Stimulated activated CD4-positive, alpha-beta T cell treated with anti-CD3 and anti-CD28 coated beads, Interleukin-4, amount 100 ng/mL, for 1 hour (primary cell): ENCODE measurements around the gene DEAF1.
"Not testable (repeated sequence)": the region's sequence is repeated elsewhere in the genome, so short reads cannot be mapped to it uniquely, and the experiment has no call there.

Experiments
- DNase-seq: peaks from one replicate; pipeline ENCODE4 v3.0.0-alpha.2; 2020

Gene DEAF1

DNA sequence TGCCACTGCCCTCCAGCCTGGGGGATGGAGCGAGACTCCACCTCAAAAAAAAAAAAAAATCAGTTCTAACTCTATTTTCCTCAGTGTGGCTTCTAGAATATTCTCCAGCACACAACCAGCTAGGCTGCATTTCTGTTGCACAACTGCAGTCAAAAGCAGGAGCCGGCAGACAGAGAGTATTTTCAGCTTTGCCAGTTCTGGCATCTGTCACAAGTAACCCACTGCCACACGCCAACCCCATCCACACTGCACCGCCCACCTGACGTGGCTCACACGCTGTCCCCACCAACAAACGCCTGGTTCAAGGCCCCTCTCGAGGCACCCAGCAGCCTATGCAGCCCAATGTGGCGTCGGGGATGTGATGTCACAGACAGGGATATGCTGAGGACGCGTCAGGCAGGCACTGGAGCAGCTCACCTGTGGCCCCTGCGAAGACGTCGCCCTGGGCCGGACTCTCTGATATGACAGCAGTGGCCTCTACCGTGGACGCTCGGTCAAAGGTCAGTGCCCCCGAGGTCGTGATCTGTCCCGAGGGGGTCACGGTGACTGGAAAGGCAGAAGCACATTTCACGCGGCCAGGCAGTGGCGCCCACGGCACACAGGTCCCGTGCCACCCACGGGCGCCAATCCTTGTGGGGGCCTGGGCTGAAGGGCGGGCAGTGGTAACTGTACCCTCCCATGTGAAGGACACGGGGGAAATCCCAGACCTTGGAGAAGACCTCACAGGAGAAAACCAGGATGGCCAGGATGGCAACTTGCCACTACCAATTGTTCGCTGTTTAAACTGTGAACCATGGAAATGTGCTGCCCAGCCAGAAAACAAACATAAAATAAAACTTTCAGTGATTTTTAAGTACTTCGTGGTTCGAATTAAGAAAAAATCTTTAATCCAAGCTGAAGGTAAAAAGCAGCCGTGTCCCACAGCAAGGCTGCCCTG lies 15.5 kb downstream of the DEAF1 start:
- no peak for DNase-seq

DNA sequence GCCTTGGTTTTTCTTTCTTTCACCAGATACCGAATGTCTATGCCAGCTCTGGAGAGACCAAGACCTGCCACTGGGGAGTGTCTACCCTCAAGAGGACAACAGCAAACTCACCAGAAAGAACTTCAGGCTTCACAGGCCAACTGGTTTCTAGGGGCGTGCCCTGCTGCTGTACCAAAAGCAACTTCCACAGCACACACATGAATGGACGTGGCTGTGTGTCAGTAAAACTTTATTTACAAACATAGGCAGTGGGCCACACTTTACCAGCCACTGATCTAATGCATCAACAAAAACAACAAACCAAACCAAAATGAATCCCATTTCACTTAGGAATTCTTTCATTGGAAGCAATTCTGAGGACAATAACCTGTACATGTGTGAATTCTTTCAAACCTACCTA lies 16.7 kb downstream of the DEAF1 start:
- no peak for DNase-seq

DNA sequence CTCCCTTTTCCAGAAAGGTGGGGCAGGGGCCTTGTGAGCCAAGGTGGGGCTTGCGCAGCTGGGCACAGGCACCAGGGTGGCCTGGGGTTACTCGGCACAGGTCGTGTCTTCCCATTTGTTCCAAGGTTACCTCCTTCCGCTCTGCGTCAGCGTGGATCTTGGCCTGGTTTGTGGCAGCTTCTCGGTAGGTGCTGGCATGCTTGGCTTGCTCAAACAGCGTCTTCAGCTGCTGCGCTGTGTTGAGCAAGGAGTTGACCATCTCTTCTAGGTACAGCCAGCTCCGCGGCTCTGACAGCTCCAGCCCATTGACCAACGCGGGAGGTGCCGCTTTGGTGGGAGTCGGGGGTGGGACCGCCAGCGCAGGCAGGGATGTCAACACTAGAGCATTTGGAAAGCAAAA lies 20.6 kb downstream of the DEAF1 start:
- DNase-seq = no peak

DNA sequence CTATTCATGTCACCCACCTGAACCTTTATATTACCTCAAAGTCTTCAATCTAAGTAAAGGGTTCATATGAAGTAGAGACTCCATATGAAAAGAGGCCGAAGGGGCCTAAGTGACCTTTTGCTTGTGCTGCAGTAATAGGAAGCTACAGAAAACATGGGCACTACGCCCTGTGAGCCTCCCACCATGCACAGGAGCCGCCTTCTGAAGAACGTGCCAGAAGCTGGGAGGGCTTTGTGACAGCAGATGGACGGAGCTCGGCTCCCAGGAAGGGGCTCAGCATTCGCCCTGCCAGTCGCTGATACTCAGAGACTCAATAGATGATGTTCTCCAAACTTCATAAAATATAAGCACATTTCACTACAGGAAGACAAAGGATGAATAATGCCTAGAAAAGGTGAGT lies 21.2 kb downstream of the DEAF1 start:
- no peak for DNase-seq

DNA sequence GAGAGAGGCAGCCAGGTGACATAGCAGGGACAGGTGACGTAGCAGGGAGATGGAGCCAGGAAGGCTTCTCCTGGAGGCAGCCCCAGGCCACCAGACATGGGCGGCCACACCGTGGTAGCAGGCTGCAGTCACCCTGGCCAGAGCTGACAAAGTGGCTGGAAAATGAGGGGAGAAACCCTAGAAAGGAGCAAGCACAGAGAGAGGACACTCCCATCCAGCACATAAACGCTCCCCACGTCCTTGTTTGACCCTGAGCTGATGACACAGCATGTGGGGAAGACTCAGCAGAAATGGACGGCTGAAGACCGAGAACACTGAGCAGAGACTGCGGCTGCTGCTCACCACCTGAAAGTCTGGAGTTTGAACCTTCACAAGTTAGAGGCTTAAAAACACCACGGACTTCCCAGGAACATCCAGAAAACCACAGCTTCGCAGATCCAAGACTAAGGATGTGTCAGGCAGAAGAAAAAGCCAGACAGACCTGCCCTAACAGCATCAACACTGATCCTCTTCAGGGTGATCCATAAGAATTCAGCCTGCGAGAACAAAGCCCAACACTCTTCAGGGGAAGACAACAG lies 29.2 kb downstream of the DEAF1 start:
- no peak for DNase-seq

DNA sequence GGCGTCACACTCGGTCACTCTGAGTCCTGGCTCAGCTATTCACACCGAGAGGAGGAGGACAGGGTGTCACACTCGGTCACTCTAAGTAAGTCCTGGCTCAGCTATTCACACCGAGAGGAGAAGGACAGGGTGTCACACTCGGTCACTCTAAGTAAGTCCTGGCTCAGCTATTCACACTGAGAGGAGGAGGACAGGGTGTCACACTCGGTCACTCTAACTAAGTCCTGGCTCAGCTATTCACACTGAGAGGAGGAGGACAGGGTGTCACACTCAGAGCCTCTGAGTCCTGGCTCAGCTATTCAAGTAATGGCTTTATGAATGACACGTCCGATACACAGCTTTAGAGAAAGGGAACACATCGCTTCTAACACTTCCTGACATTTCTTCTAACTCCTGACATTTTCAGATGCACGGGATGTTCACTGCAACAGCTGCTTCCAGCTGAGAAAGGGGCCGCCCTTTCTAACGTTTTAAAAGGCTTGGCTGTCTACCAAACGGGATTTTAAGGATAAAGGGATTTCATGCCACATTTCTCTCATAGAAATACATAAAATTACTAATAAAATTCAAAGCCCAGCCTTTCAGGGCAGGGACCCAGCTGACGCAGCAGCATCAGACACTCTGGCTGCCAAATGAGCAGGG lies 29.8 kb downstream of the DEAF1 start:
- no peak for DNase-seq

DNA sequence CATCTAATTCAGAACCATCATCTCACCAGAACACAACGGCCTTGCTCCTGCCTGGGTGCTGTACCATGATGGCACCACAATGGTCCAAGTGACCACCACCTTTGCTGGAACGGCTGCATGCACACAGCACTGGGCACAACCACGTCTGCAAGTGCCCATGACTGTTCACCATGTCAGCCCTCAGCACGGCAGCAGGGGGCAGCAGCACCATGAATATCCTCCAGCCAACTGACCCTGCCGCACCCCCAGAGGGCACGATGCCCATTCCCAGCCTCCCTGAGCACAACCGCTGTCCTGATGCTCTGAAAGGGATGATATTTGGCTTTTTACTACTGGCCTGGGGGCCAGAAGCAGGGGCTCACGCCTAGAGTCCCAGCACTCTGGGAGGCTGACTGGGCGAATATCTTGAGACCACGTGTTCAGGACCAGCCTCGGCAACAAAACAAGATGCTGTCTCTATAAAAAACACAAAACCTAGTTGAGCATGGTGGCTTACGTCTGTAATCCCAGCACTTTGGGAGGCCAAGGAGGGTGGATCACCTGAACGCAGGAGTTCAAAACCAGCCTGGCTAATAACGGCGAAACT lies 32.2 kb downstream of the DEAF1 start:
- peak; percentile 36 for DNase-seq

DNA sequence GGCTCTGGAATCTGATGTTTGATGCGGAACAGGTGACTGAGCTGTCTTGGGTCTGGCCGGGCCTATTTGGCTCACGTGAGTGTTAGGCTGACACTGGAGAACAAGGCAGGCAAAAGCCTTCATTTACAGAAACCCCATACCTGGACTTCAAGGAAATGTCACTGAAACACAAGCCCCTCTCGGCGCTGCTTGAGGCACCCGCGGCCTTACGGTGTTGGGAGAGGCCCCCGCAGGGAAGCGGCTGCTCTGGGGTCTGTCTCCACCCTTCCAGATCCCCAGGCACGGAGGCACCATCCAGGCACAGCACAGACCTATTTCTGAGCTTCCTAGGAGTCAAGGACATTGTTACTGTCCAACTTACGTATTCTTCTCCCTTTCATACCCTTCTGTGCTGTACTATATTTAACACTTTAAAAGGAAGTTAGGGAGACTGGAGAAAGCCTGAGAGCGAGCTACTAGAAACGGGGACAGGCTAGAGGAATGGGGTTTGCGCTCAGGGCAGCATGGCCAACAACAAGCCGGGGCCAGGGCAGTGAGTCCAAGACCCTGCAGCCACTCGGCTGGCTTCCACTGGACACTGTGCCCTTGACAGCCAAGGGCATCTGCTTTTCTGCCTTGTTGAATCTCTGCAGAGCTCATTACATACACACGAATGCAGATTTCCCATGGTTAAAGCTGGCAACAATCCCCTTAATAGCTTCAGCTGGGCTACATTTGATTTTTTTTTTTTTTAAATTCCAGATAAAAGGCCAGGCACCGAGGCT lies 34.2 kb downstream of the DEAF1 start:
- DNase-seq = no peak

DNA sequence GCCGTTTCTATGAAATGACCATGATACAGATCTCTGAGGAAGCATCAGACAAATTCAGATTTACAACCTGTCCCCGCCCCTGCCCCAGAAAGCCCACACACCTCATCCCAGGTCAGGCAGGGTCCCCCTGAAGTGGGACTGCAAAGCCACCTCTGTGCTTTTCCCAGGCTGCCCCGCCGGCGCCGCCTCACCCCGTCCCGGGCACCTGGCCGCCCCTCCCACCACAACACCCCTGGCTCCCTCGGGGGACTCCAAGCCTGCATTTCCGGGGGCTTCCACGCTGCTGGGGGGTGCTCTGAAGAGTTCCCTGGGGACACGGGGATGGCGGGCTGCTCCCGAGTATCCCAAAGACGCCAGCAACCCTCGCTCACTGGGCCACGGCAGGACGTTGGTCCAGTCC lies 34.7 kb downstream of the DEAF1 start:
- no peak for DNase-seq

DNA sequence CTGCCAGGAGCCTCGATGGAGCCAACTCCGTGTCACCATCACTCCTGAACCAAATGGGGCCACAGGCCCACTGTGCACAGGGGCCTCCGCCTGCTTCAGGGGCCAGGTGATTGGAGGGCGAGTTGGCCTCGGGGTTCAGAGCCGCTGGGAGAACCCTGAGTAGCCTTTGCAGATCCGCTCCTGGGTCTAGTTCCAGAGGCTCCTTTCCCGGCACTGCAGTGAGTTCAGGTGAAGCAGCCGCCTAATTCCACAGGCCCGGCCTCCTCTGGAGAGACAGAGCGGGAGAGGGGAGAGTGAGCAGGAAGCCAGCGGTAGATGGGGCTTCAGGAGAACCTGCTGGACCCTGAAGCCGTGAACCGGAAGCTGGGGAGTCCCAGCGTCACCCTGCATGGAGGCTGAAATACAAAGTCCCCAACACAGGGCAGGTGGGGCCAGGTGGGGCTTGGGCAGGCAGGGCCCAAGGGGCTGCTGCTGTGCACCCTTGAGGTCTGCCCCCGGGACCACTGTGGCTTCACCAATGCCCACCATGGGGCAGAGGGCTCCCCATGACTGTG lies 35.4 kb downstream of the DEAF1 start:
- no peak for DNase-seq

DNA sequence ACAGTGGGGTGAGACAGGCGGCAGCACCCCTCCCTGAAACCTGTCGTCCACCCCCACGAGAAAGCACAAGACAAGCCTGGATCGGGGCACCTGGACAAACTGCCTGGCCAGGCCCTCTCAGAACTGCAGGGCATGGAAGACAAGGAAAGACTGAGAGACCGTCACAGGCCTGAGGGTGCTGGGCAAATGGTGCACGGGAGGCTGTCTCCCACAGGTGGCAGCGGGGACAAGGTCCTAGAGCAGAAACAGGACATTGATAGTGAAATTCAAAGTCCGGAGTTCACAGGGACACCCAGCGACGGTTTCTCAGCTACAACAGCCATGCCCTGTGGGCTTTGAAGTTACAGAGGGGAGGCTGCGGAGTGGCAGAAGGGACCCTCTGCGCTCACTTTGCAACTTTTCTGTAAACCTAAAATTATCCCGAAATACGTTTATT lies 37.3 kb downstream of the DEAF1 start:
- DNase-seq = no peak

DNA sequence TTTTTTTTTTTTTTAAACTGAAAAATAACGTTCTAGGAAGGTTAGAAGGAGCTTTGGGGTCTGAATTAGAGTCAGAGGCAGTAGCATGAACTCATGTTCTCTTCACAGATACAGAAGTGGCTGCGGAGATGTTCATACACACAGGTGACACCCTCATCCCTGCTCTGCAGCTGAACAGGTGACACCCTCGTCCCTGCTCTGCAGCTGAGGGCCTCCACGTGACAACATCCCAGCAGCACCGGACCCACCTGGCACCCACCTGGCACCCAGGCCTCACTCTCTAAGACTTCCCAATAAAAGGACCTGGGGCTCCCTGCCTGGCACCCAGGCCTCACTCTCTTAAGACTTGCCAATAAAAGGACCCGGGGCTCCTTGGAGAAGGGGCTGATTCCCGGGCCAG lies 38.2 kb downstream of the DEAF1 start:
- no peak for DNase-seq

DNA sequence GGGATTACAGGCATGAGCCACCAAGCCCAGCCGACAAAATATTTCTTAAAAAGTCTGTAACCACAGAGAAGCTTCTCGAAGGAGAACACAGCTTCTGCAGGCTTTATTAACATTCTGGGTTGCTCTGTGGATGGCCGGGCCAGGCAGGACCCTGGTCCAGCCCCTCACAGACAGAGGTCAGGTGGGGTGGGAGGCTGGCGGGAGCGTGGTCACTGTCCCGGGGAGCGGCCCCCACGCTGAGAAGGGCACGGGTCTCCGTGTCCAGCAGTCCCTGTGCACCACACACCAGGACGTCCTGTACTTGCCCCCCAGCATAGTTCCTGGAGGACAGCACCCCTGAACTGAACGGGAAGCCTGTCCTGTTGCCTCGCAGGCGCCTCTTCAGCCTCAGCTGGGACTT lies 38.6 kb downstream of the DEAF1 start:
- no peak for DNase-seq

DNA sequence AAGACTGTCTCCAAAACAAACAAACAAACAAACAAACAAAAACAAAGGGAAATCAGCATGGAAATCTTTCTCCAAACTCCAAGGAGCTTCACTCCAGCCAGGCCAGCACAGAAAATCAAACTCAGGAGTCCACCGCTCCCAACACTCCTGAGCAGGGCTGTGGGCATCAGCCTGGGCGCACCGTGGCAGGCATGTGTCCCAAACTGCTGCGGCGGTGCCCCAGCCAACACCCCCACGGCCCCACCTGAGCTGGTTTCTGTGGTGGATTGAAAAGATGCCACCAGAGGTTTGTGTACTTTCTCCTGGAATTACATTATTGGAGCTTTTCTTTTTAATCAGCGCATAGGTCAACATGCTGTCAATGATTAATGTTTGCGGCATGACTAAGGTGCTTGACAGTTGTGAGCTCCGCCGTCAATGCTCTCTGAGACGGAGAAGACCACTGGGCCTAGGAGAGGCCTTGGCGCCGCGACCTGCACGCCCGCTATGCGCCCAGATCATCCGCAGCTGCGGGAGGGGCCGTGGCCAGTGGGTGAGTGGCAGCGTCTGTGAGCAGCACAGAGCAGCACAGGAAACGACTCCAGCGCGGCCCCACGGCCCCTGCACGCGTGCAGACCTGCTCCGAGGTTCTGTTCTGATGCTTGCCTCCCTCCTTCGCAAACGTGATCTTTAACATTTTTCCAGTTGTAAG lies 39.8 kb downstream of the DEAF1 start:
- DNase-seq = no peak

DNA sequence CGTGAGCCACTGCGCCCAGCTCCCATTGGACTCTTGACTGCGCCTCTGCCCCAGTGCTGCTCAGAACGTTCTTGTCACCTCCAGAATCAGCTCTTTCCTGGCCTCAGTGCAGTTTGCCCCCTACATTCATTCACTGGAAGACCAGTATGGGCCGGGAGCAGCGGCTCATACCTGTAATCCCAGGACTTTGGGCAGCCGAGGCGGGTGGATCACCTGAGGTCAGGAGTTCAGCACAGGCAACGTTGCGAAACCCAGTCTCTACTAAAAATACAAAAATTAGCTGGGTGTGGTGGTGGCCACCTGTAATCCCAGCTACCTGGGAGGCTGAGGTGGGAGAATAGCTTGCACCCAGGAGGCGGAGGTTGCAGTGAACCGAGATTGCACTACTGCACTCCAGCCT lies 40.6 kb downstream of the DEAF1 start:
- DNase-seq = not testable (repeated sequence)

DNA sequence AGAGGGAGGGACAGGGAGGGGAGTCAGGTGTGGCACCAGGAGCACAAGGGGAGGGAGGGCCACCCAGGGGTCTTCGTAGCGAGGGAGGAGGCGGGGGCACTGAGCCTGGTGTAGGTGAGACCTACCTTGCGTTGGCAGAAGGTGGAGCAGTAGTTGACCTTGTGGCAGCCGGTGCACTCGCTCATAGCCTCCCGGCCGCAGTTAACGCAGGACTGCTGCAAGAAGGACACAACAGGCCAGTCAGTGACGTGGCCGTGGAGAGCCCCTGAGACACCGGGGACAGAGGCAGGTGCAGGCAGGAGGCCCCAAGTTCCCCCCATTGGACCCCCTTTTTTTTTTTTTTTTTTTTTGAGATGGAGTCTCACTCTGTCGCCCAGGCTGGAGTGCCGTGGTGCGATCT lies 41.2 kb downstream of the DEAF1 start:
- DNase-seq = no peak

DNA sequence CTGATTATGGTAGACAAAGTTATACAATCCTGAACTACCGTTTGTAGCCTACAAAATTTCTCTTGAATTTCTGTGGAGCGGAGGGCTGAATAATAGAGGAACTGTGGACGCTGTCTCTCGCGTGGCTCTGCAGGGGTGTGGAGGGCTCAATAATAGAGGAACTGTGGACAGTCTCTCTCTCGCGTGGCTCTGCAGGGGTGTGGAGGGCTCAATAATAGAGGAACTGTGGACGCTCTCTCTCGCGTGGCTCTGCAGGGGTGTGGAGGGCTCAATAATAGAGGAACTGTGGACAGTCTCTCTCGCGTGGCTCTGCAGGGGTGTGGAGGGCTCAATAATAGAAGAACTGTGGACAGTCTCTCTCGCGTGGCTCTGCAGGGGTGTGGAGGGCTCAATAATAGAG lies 41.9 kb downstream of the DEAF1 start:
- not testable (repeated sequence) for DNase-seq

DNA sequence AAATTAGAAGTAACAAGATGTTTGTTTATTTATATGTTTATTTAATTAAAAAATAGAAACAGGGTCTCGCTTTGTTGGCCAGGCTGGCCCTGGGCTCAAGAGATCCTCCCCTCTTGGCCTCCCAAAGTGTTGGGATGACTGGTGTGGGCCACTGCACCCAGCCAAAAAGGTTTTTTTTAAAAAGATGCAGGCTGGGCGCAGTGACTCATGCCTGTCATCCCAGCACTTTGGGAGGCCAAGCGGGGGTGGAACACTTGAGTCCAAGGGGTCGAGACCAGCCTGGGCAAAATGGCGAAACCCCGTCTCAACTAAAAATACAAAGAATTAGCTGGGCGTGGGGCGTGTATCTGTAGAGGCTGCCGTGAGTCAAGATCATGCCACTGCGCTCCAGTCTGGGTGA lies 44.5 kb downstream of the DEAF1 start:
- DNase-seq = no peak

DNA sequence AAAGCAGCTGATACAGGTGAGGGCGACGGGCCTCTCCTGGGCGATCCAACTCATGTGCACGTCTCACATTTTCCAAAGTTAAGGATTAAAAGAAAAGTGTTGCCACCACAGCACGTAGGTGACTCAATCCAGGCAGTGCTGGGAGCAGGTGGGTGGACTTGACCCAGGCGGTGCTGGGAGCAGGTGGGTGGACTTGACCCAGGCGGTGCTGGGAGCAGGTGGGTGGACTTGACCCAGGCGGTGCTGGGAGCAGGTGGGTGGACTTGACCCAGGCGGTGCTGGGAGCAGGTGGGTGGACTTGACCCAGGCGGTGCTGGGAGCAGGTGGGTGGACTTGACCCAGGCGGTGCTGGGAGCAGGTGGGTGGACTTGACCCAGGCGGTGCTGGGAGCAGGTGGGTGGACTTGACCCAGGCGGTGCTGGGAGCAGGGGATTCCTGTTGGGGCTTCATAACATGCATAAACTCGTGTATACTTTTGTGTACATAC lies 47.3 kb downstream of the DEAF1 start:
- DNase-seq = not testable (repeated sequence)

DNA sequence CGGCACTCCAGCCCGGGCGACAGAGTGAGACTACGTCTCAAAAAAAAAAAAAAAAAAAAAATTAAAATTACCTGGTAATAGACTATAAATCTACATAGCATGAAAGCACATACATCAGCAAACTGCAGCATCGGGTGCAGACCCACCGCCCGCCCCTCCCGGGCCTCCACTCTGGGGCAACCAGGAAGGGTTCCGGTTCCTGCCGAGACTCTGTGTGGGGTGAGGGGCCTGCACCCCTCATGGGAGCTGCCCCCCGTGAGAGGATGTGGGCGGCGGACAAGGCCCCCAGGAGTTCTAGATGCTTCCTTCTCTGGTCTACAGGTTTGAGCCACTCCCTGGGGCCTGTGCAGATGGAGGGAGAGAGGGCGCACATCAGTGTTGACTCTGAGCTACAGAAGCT lies 48.8 kb downstream of the DEAF1 start:
- DNase-seq = no peak

DNA sequence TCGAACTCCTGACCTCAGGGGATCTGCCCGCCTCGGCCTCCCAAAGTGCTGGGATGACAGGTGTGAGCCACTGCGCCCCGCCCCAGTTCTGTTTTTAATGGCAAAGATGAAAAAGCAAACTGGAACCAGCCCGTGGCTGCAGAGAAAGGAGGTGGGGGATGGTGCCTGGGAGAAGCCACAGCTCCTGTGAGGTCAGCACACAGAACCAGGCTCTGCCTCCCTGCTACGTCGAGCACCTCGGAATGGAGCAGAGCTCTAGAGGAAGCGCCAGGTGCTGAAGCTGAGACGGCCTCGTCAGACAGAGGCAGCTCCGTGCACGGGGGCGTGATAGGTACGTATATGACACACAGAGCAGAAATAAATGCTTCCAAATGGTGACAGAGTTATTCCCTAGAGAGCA lies 49.5 kb downstream of the DEAF1 start:
- no peak for DNase-seq
